ENCODE measurements around the gene CCDC9. TPM values are rescaled to one million over a fixed set of nuclear protein-coding genes. Genes with fewer than 3 reads are reported as not detected.

Gene CCDC9
- total and polyA plus RNA-seq, 2 of the 8 experiments (the other 6 are each of a cell fraction or from before 2014, with no cell fraction given), result 3.7 to 29.8 TPM

DNA sequence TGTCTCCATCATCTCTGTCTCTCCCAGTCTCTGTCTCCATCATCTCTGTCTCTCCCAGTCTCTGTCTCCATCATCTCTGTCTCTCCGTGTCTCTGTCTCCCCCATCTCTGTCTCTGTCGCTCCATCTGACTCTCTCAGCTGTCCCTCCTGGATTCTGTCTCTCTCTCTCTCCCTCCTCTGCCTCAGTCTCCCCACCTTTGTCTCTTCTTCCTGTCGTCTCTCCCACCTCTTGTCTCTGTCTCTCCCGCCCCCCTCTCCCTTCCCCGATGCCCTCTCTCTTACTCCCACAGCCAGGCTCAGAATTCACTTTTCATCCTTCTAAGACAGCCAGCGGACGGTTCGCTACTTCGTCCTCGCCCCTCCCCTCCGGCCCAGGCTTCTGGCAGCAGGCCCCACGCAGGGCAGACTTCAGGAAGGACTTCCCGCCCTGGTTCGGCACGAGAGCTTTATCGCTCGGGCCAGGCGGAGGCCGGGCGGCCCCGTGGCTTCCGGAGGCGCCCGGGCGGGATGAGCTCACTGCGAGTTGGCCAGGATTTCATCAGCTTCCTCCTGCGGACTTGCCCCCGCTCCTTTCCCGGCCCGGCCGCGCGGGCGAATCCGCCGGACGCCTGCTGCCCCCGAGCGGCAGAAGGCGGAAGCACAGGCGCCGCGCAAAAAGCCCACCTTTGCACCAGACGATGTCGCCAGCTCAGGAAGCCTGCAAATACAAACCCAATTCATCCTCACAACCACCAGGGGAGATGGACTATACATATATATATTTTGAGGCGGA is 12.4 kb upstream of the CCDC9 start (continued):
- TF ChIP-seq SUZ12 (IDR thresholded peaks at IDR 0.05; ENCODE audit: low read length), result no peak
- no peak for TF ChIP-seq EZH2 (IDR thresholded peaks at IDR 0.05; ENCODE audit: low read depth, low read length, severe bottlenecking)
- TF ChIP-seq TBP (IDR thresholded peaks at IDR 0.05; ENCODE audit: low read depth, low read length), result peak; percentile 52; the same call in 1 of the 2 replicates
- TF ChIP-seq, protein P1, sequence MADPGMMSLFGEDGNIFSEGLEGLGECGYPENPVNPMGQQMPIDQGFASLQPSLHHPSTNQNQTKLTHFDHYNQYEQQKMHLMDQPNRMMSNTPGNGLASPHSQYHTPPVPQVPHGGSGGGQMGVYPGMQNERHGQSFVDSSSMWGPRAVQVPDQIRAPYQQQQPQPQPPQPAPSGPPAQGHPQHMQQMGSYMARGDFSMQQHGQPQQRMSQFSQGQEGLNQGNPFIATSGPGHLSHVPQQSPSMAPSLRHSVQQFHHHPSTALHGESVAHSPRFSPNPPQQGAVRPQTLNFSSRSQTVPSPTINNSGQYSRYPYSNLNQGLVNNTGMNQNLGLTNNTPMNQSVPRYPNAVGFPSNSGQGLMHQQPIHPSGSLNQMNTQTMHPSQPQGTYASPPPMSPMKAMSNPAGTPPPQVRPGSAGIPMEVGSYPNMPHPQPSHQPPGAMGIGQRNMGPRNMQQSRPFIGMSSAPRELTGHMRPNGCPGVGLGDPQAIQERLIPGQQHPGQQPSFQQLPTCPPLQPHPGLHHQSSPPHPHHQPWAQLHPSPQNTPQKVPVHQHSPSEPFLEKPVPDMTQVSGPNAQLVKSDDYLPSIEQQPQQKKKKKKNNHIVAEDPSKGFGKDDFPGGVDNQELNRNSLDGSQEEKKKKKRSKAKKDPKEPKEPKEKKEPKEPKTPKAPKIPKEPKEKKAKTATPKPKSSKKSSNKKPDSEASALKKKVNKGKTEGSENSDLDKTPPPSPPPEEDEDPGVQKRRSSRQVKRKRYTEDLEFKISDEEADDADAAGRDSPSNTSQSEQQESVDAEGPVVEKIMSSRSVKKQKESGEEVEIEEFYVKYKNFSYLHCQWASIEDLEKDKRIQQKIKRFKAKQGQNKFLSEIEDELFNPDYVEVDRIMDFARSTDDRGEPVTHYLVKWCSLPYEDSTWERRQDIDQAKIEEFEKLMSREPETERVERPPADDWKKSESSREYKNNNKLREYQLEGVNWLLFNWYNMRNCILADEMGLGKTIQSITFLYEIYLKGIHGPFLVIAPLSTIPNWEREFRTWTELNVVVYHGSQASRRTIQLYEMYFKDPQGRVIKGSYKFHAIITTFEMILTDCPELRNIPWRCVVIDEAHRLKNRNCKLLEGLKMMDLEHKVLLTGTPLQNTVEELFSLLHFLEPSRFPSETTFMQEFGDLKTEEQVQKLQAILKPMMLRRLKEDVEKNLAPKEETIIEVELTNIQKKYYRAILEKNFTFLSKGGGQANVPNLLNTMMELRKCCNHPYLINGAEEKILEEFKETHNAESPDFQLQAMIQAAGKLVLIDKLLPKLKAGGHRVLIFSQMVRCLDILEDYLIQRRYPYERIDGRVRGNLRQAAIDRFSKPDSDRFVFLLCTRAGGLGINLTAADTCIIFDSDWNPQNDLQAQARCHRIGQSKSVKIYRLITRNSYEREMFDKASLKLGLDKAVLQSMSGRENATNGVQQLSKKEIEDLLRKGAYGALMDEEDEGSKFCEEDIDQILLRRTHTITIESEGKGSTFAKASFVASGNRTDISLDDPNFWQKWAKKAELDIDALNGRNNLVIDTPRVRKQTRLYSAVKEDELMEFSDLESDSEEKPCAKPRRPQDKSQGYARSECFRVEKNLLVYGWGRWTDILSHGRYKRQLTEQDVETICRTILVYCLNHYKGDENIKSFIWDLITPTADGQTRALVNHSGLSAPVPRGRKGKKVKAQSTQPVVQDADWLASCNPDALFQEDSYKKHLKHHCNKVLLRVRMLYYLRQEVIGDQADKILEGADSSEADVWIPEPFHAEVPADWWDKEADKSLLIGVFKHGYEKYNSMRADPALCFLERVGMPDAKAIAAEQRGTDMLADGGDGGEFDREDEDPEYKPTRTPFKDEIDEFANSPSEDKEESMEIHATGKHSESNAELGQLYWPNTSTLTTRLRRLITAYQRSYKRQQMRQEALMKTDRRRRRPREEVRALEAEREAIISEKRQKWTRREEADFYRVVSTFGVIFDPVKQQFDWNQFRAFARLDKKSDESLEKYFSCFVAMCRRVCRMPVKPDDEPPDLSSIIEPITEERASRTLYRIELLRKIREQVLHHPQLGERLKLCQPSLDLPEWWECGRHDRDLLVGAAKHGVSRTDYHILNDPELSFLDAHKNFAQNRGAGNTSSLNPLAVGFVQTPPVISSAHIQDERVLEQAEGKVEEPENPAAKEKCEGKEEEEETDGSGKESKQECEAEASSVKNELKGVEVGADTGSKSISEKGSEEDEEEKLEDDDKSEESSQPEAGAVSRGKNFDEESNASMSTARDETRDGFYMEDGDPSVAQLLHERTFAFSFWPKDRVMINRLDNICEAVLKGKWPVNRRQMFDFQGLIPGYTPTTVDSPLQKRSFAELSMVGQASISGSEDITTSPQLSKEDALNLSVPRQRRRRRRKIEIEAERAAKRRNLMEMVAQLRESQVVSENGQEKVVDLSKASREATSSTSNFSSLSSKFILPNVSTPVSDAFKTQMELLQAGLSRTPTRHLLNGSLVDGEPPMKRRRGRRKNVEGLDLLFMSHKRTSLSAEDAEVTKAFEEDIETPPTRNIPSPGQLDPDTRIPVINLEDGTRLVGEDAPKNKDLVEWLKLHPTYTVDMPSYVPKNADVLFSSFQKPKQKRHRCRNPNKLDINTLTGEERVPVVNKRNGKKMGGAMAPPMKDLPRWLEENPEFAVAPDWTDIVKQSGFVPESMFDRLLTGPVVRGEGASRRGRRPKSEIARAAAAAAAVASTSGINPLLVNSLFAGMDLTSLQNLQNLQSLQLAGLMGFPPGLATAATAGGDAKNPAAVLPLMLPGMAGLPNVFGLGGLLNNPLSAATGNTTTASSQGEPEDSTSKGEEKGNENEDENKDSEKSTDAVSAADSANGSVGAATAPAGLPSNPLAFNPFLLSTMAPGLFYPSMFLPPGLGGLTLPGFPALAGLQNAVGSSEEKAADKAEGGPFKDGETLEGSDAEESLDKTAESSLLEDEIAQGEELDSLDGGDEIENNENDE (IDR thresholded peaks at IDR 0.05; ENCODE audit: insufficient replicate concordance, low read length), result no peak
- TF ChIP-seq, protein P2, sequence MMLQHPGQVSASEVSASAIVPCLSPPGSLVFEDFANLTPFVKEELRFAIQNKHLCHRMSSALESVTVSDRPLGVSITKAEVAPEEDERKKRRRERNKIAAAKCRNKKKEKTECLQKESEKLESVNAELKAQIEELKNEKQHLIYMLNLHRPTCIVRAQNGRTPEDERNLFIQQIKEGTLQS (IDR thresholded peaks at IDR 0.05; ENCODE audit: insufficient read depth, low read depth, low read length), result peak; percentile 89
- no peak for TF ChIP-seq POLR2AphosphoS5 (IDR thresholded peaks at IDR 0.05; ENCODE audit: low read depth, low read length)
- peak; percentile 9 for TF ChIP-seq KDM4A (IDR thresholded peaks at IDR 0.05; ENCODE audit: low read depth, low read length, severe bottlenecking)
- no peak for TF ChIP-seq TAF7 (optimal IDR thresholded peaks at IDR 0.05; ENCODE audit: borderline replicate concordance, low read depth, low read length)
- TF ChIP-seq SP2 (IDR thresholded peaks at IDR 0.05; ENCODE audit: low read length), result no peak
- no peak for TF ChIP-seq SIX5 (IDR thresholded peaks at IDR 0.05; ENCODE audit: low read depth, low read length)

All from H1 (cell line).